ENCODE results near the gene RNF166.

DNA sequence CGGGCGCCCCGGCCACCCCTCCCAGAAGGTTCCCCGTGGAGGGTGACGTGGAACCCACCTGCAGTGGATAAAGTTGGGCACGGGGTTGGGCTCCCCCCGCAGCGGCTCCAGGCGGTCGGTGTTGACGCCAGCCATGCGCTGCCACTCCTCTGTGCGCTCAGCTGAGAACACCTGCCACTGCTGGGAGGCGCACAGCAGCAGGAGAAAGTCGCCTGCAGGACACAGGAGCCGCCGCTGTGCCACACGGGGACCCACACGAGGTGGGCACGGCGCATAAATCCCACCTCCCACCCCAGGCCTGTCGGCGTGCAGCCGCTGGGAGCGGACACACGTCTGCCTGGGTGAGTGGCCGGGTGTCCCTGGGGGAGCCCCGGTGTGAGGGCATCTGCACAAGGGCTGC lies 20.8 kb upstream of the RNF166 start:
- TF ChIP-seq, protein P1, sequence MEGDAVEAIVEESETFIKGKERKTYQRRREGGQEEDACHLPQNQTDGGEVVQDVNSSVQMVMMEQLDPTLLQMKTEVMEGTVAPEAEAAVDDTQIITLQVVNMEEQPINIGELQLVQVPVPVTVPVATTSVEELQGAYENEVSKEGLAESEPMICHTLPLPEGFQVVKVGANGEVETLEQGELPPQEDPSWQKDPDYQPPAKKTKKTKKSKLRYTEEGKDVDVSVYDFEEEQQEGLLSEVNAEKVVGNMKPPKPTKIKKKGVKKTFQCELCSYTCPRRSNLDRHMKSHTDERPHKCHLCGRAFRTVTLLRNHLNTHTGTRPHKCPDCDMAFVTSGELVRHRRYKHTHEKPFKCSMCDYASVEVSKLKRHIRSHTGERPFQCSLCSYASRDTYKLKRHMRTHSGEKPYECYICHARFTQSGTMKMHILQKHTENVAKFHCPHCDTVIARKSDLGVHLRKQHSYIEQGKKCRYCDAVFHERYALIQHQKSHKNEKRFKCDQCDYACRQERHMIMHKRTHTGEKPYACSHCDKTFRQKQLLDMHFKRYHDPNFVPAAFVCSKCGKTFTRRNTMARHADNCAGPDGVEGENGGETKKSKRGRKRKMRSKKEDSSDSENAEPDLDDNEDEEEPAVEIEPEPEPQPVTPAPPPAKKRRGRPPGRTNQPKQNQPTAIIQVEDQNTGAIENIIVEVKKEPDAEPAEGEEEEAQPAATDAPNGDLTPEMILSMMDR (conservative IDR thresholded peaks at IDR 0.05 in 1 of 2, IDR thresholded peaks at IDR 0.05 in 1 of 2; ENCODE audit: low read depth in 1 of 2, low read length in 2 of 2) = no peak
- TF ChIP-seq EZH2 (IDR thresholded peaks at IDR 0.05; ENCODE audit: low read length, missing control alignments) = no peak
